Osteocyte (in vitro differentiated cells): ENCODE measurements around the gene SPECC1. TPM values are rescaled to one million over a fixed set of nuclear protein-coding genes. Genes with fewer than 3 reads are reported as not detected.
A peak's percentile ranks its signal among the peaks of the same experiment; 100 is the strongest.

Source experiments
- DNase-seq: peaks from one replicate; pipeline ENCODE4 v3.0.0; 2021; ENCODE audit warnings: mixed read lengths; ENCODE audit not compliant: unreplicated experiment; ENCODE audit errors: extremely low spot score
- H3K27ac Mint-ChIP-seq: one replicate; pipeline ENCODE4 v1.8.0; 2021; ENCODE audit warnings: mild to moderate bottlenecking, mixed read lengths; ENCODE audit not compliant: unreplicated experiment
- H3K27me3 Mint-ChIP-seq: one replicate; pipeline ENCODE4 v1.8.0; 2021; ENCODE audit warnings: mixed read lengths; ENCODE audit not compliant: unreplicated experiment
- H3K36me3 Mint-ChIP-seq: one replicate; pipeline ENCODE4 v1.8.0; 2021; ENCODE audit warnings: mixed read lengths; ENCODE audit not compliant: unreplicated experiment
- H3K4me1 Mint-ChIP-seq: one replicate; pipeline ENCODE4 v1.8.0; 2021; ENCODE audit warnings: mixed read lengths; ENCODE audit not compliant: unreplicated experiment
- H3K4me3 Mint-ChIP-seq: one replicate; pipeline ENCODE4 v1.8.0; 2021; ENCODE audit warnings: mild to moderate bottlenecking, moderate library complexity, mixed read lengths; ENCODE audit not compliant: unreplicated experiment
- H3K9me3 Mint-ChIP-seq: one replicate; pipeline ENCODE4 v1.8.0; 2021; ENCODE audit warnings: mixed read lengths; ENCODE audit not compliant: unreplicated experiment
- total RNA-seq: library from RNA; stranded (reverse); gene quantifications from 2 replicates; pipeline ENCODE4 v1.2.1, GENCODE V29; 2021
- TF ChIP-seq, protein P1 (sequence below): fragments of 200-600 bp; sonication (generic); IDR thresholded peaks from 2 replicates; pipeline ENCODE4 v1.5.0; 2021; ENCODE audit warnings: antibody characterized with exemption, mild to moderate bottlenecking, moderate library complexity

The SPECC1 gene
- total RNA-seq, 1 donor from 2014 or later: 12.1 TPM

DNA sequence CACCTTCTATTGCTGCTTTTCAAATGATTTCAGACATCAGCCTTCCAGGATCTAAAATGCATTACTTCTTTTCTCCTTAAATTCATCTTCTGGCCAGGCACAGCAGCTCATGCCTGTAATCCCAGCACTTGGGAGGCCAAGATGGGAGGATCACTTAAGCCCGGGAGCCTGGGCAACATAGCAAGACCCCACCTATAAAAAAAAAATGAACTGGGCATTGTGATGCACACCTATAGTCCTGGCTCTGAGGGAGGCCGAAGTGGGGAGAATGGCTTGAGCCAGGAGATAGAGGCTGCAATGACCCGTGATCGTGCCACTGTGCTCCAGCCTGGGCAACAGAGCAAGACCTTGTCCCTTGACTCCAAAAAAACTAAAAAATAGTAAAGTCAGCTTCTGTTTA, 208.5 kb downstream of the SPECC1 start:
- TF ChIP-seq, protein P1, sequence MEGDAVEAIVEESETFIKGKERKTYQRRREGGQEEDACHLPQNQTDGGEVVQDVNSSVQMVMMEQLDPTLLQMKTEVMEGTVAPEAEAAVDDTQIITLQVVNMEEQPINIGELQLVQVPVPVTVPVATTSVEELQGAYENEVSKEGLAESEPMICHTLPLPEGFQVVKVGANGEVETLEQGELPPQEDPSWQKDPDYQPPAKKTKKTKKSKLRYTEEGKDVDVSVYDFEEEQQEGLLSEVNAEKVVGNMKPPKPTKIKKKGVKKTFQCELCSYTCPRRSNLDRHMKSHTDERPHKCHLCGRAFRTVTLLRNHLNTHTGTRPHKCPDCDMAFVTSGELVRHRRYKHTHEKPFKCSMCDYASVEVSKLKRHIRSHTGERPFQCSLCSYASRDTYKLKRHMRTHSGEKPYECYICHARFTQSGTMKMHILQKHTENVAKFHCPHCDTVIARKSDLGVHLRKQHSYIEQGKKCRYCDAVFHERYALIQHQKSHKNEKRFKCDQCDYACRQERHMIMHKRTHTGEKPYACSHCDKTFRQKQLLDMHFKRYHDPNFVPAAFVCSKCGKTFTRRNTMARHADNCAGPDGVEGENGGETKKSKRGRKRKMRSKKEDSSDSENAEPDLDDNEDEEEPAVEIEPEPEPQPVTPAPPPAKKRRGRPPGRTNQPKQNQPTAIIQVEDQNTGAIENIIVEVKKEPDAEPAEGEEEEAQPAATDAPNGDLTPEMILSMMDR: no peak
- Mint-ChIP-seq H3K9me3 (peaks cover 10% of the 10 kb centered on the region), H3K27ac (no peak overlapping the region), H3K36me3 (peaks cover 2% of the 10 kb centered on the region), H3K4me3 (no peak overlapping the region), H3K4me1 (peaks cover 1% of the 10 kb centered on the region), H3K27me3 (no peaks in the 10 kb centered on the region)
- DNase-seq: no peak

DNA sequence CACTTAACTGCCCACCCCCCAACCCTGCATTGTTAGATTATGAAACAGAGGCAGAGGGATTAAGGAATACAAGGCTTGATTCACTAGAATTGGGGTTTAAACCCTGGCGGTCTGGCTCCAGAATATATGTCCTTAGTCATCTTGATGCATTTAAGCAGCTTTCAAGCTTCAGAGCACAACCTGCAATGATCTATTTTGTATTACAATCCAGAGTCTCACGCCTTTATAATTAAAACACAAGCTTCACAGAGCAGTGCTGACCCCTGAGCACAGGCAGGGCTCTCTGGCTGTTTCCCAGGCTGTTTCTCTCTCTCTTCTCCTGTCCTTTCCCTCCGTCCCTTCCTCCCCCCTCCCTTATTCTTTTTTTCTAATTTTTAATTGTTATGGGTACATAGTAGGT, 209.1 kb downstream of the SPECC1 start:
- Mint-ChIP-seq H3K27me3 (no peaks in the 10 kb centered on the region), H3K27ac (no peak overlapping the region), H3K36me3 (peaks cover 2% of the 10 kb centered on the region), H3K4me1 (peaks cover 1% of the 10 kb centered on the region), H3K4me3 (no peak overlapping the region), H3K9me3 (peaks cover 10% of the 10 kb centered on the region)
- TF ChIP-seq, protein P1: no peak
- no peak for DNase-seq

DNA sequence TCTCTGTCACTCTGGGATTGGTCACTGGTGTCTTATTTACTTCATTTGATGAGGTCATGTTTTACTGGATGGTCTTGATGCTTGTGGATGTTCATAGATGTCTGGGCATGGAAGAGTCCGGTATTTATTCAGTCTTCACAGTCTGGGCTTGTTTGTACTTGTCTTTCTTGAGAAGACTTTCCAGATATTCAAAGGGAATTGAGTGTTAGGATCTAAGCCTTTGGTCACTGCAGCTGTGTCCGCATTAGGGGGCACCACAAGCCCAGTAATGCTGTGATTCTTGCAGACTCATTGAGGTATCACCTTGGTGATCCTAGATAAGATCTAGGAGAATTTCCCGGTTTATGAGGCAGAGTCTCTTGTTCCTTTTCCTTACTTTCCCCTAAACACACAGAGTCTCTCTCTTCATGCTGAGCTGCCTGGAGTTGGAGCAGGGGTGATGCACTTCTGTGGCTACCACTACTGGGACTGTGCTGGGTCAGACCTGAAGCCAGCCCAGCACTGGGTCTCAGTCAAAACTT, 214.7 kb downstream of the SPECC1 start:
- Mint-ChIP-seq H3K36me3 (peaks cover 2% of the 10 kb centered on the region), H3K4me3 (no peak overlapping the region), H3K4me1 (peaks cover 5% of the 10 kb centered on the region), H3K27ac (no peak overlapping the region), H3K9me3 (peaks cover 10% of the 10 kb centered on the region), H3K27me3 (no peaks in the 10 kb centered on the region)
- TF ChIP-seq, protein P1: no peak
- no peak for DNase-seq

DNA sequence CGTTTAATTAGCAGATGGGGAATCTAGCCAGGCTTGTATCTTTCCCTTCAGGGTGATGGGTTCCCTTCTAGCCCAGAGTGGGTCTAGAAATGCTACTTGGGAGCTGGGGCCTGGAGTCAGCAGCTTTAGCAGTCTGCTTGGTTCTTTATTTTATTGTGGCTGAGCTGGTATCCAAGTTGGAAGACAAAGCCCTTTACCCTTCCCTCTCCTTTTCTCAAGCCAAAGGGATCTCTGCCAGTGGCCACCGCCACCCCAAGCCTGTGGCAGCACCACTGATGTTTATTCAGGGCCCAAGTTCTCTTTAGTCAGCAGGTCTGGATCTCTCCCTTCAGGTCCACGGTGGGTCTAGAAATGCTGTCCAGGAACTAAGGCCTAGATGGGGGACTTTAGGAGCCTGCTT, 215.2 kb downstream of the SPECC1 start:
- no peak overlapping the region for H3K27ac Mint-ChIP-seq
- no peak for DNase-seq
- H3K4me1 Mint-ChIP-seq: peaks cover 5% of the 10 kb centered on the region

DNA sequence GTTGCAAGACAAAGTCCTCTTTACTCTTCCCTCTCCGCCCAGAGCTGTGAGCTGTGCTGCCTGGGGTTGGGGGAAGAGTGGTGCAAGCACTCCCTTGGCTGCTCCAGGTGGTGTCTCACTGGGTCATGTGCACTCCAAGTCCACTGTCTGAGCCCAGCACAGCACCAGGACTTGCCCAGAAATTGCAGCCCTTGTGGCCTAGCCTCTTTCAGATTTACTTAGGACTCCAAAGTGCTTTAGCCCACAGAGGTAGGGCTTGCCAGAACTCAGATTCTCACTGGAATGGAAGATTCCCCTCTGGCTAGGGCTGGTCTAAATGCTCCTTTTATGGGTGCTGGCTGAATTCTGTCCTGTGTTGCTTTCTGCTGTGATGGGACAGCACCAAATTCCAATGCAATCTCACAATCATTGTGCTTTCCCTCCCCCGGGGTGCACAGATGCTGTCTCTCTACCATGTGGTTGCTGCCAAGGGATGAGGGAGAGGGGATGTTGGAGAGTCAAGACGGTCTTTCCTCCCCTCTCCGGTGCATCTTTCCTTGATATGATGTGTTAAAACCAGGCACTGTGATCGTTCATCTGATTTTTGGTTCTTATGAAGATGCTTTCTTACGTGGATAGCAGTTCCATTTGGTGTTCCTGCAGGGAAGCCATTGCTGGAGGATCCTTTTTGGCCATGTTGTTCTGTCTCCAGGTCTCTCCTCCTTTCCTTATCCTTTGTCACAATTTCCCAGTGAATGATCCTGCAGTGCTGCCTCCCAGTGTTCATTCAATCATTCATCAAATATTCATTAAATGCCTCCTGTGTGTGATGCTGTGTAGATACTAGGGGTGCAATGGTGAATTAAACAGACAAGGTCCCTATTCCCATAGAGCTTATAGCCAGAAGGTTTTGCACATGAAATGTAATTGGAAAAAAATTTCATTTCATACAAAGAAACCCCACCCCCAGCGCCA, 216.3 kb downstream of the SPECC1 start:
- no peak overlapping the region for H3K27ac Mint-ChIP-seq
- TF ChIP-seq, protein P1: peak; percentile 20
- H3K4me3 Mint-ChIP-seq: no peak overlapping the region
- no peaks in the 10 kb centered on the region for H3K27me3 Mint-ChIP-seq
- peaks cover 5% of the 10 kb centered on the region for H3K4me1 Mint-ChIP-seq
- H3K9me3 Mint-ChIP-seq: no peaks in the 10 kb centered on the region
- DNase-seq: no peak
- H3K36me3 Mint-ChIP-seq: no peaks in the 10 kb centered on the region

More for the DNA sequence above, 215.2 kb downstream of the SPECC1 start:
- H3K9me3 Mint-ChIP-seq: peaks cover 9% of the 10 kb centered on the region
- TF ChIP-seq, protein P1: no peak
- no peak overlapping the region for H3K4me3 Mint-ChIP-seq
- H3K27me3 Mint-ChIP-seq: no peaks in the 10 kb centered on the region
- peaks cover 2% of the 10 kb centered on the region for H3K36me3 Mint-ChIP-seq
